NCI-H748 treated with DMSO at 0.1 percent for 48 hours (cell line): Measurements from ENCODE around the gene HOXD9.

Experiments
- DNase-seq: peaks from one replicate; lab custom pipeline; 2025; lab: John Stamatoyannopoulos, UW

HOXD9 gene

DNA sequence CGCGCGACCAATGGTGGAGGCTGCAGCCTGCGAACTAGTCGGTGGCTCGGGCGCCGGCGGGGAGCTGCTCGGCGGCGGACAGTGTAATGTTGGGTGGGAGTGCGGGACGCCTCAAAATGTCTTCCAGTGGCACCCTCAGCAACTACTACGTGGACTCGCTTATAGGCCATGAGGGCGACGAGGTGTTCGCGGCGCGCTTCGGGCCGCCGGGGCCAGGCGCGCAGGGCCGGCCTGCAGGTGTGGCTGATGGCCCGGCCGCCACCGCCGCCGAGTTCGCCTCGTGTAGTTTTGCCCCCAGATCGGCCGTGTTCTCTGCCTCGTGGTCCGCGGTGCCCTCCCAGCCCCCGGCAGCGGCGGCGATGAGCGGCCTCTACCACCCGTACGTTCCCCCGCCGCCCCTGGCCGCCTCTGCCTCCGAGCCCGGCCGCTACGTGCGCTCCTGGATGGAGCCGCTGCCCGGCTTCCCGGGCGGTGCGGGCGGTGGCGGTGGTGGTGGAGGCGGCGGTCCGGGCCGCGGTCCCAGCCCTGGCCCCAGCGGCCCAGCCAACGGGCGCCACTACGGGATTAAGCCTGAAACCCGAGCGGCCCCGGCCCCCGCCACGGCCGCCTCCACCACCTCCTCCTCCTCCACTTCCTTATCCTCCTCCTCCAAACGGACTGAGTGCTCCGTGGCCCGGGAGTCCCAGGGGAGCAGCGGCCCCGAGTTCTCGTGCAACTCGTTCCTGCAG is at the start of gene HOXD9:
Gene HOXD9, plus strand, starts transcription at position 37 of the 728 bp plus-strand sequence. Its CDS starts 50 bp downstream, at position 87.
- no peak for DNase-seq

GRCh38 chr2:176072951-176073904 is 49.3 kb upstream of the HOXD9 start:
- DNase-seq = no peak

DNA sequence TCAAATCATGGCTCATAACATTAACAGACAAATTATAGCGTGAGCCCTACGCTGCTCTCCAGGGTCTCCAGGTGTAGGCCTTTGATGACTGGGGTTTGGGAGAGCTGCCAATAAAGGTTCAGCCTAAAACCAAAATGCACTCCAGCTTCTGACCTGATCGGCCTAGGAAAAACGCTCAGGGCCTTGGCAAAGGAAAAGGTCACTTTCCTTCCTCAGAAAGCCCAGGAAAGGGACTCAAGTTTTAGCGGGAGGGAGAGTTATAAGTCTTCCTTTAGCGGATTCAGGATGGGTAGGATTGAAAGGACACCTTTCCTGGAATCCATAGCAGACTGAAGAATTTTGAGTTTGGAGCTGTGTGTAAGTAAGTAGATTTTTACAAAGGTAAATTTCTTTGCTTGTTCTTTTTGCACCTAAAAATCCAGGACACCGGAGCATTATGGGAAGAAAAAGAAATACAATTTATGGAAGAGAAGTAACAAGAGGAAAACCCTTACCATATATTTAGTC is 47.5 kb upstream of the HOXD9 start:
- no peak for DNase-seq

DNA sequence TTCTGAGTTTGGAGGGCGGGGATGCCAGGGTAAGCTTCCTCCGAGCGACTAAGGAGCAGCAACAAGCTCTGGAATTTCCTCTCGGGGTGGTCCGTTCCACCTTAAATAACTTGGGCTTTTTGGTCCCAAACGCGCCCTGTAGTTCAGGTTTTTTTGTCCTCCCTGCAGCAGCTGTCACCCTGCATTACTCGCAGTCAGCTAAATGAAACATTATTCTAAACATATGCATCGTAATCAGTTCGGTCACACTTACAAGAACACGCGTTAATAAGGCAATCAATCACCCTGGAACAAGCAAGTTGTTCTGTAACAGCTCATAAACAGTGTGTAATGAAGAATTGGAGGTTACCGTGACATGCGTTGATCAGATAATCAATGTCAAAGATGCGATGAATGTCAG is 47.0 kb upstream of the HOXD9 start:
- no peak for DNase-seq

DNA sequence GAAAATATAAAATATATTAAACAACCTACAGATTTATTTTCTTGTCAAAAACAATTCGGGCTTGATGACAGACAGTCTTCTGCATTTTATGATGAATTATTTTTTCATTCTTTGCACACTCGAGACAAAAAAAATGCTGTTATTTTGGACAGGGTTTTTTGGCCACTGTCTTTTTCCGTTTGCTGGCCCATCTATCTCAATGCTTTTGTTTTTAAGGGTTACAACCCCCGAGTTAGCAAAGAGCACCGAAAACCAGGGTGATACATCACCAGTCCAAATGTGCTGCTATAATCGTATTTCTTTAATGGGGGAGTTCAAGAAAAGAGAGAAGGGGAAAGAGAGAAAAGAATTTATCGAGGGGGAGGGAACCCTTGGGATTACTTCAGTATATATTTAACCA is 46.5 kb upstream of the HOXD9 start:
- DNase-seq = no peak

- no peak for DNase-seq
These were observed 45.7 kb upstream of the HOXD9 start for GRCh38 chr2:176076796-176077195.

GRCh38 chr2:176078541-176079284 is 43.8 kb upstream of the HOXD9 start:
- peak; percentile 50 for DNase-seq

DNA sequence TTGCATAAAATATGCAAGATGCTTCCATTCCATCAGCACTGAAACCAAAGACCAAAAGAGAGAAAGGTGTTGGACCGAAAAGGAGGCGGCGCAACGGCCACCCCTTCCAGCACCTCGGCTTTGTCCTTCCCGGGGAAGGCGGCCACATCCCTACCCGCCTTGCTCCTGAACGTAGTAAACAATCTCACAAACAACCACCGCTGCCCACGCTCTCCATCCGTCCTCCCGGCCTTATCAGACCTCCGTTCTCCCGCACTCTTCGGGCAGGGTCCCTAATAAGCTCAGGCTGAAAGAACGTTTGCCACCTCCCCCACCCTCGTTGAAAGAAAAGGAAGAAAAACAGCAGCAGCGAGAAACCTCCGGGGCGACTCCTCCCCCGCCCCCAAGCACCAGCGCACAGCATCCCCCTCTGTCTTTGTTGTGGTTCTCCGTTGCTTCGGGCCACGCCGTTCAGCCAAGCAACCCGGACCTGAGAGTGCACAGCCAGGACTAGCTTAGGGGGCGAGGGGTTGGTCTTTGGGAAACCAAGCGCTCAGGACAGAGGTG is 43.2 kb upstream of the HOXD9 start:
- peak; percentile 78 for DNase-seq

DNA sequence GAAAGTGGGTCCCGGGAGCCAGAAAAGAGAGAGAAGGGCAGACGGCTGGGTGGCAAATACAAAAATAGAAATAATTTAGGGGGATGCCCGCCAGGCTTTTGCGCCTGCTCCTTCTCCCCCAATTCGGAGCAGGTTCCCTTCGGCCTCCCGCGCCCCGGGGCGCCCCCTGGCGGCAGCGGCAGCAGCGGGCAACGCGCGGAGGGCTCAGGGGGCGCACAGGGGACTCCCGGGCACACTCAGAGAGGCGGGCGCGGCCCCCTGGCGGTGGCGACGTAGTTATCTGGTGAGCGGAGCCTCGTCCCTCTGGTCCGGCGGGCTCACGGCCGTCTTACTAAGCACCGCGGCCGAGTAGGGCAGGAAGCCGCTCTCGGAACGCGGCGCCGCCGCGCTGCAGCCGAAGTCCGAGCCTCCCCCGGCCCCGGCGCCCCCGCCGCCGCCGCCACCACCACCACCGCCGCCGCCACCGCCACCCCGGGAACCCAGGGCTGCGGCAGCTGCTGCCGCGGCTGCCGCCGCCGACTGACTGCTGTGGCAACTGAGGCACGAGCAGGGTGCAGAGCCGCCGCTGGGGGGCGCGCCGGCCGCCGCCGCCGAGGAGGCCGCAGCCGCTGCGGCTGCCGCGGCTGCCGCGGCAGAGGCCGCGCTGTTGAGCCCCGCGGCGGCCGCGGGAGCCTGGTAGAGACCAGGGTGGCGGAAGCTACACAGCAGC is 42.5 kb upstream of the HOXD9 start:
- peak; percentile 85 for DNase-seq

DNA sequence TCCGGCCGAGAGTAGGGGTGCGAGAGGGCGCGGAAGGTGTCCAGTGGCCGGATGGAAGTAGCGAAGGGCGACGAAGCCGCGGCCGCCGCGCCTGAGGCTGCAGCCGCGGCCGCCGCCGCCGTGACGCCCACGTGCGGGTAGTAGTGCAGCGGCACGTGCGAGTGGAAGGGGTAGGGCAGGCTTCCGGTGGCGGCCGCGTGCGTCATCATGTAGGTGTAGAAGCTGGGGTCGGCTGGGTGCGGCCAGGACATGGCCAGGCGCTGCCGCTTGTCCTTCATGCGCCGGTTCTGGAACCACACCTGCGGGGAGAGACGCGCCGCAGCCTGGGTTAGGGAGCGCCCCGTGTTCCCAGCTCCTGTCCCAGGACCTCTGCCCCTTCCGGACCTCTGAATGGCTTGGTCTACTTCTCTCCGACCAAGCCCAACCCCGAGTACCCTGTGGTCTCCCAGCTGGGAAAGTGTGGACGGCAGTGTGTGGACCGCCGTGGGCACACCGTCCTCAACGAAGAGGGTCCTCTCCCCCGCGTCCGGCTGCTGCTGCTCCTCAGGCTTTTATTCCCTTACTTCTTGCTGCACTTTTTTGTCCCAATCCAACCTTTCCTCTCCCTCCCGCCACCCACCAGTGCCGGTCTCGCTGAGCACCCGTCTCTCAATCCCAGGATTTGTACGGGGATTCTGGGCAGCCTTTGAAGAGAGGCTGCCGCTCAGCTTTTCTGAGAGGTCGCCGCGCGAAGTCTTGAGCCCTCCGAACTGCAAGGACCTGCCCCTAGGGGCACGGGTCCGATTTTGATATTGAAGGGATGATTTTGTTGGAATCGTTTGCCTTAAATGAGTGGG is 41.8 kb upstream of the HOXD9 start:
- DNase-seq = no peak

DNA sequence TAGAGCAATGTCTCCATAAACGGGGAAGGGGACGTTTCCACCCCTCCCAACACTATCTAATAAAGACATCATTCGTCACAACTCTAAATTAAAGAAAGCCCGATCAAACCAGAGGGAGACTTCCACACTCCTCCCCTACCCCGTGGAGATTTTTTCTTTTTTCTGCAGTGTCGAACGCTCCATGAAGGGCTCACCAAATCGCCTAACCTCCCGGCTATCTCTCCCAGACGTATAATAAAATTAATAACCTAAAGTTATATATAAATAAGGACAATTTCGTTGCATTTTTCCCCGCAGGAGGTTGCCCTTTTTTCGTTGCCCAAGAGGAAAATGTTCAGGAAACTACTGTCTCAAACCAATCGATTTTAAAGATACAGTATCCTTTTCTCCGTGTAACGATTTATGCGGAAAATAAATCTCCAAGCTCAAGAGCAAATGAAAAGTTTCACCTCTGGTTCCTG is 41.1 kb upstream of the HOXD9 start:
- DNase-seq = no peak

DNA sequence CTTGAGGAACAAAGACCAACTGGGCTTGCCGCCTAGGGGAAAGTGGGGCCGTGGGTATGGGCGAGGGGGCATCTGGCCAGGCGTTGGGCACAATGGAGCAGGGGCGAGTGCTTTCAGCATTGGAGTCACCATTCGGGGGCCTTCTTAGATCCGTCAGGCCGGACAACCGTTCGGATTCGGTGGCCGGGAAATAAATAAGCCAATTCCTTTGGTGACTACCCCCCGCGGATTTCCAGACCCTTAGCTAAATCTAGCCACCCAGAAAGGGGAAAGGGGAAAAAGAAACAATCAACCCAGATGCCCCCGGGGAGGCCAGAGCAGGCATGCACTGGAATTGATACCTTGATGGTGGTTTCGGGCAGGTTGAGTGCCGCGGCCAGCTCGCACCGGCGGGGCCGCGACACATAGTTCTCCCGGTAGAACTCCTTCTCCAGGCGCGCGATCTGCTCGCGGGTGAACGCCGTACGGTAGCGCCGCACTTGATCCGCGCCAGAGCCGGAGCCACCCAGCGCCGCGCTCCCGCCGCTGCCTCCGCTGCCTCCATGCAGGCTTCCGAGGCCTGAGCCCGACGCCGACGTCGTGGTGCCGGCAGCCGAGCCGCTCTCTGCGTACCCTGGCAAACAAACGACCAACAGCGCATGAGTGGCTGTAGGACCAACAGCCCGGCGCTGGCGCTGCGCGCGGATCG is 40.5 kb upstream of the HOXD9 start:
- no peak for DNase-seq

GRCh38 chr2:176082525-176082823 is 40.0 kb upstream of the HOXD9 start:
- no peak for DNase-seq

- no peak for DNase-seq
These were observed 39.4 kb upstream of the HOXD9 start for GRCh38 chr2:176082824-176083751.

GRCh38 chr2:176083796-176084261 is 38.7 kb upstream of the HOXD9 start, which contains the start of gene EVX2:
Gene EVX2 (minus strand): TSS chr2:176083962. CDS start chr2:176083776, 186 bp downstream.
- peak; percentile 16 for DNase-seq

GRCh38 chr2:176084611-176085119 is 37.9 kb upstream of the HOXD9 start:
- DNase-seq = peak; percentile 43

GRCh38 chr2:176085120-176085788 is 37.3 kb upstream of the HOXD9 start:
- peak; percentile 63 for DNase-seq
